Trophoblast cell (in vitro differentiated cells and primary cell): ENCODE measurements around the gene CCDC183.
A peak's percentile ranks its signal among the peaks of the same experiment; 100 is the strongest.
"Not testable (repeated sequence)": the region's sequence is repeated elsewhere in the genome, so short reads cannot be mapped to it uniquely, and the experiment has no call there.

Experiments used
- DNase-seq, 2 donors: peaks; one replicate each; pipeline ENCODE4 v3.0.0-alpha.2; 2016
- H2AFZ ChIP-seq: 2 replicates; pipeline ENCODE4 v1.6.1; 2013; ENCODE audit warnings: low read length, moderate library complexity, mild to moderate bottlenecking; ENCODE audit not compliant: insufficient read depth, poor library complexity
- H2AK5ac ChIP-seq: 2 replicates; pipeline ENCODE4 v1.6.1; 2013; ENCODE audit warnings: mild to moderate bottlenecking, low read length
- H2BK120ac ChIP-seq: 2 replicates; pipeline ENCODE4 v1.6.1; 2013; ENCODE audit warnings: low read length, mild to moderate bottlenecking, moderate library complexity; ENCODE audit not compliant: insufficient read depth, poor library complexity
- H2BK12ac ChIP-seq: 2 replicates; pipeline ENCODE4 v1.6.1; 2013; ENCODE audit warnings: mild to moderate bottlenecking, low read length, moderate library complexity
- H2BK5ac ChIP-seq: 2 replicates; pipeline ENCODE4 v1.6.1; 2013; ENCODE audit warnings: low read length, low read depth, moderate library complexity, mild to moderate bottlenecking; ENCODE audit not compliant: poor library complexity
- H3K14ac ChIP-seq: 2 replicates; pipeline ENCODE4 v1.6.1; 2013; ENCODE audit warnings: mild to moderate bottlenecking, low read length
- H3K18ac ChIP-seq: 2 replicates; pipeline ENCODE4 v1.6.1; 2013; ENCODE audit warnings: mild to moderate bottlenecking, low read length
- H3K23ac ChIP-seq: 2 replicates; pipeline ENCODE4 v1.6.1; 2013; ENCODE audit warnings: low read length
- H3K27ac ChIP-seq: 2 replicates; pipeline ENCODE4 v1.5.1; 2013; ENCODE audit warnings: low read depth, mild to moderate bottlenecking, inconsistent platforms, low read length, moderate library complexity
- H3K27me3 ChIP-seq: 2 replicates; pipeline ENCODE4 v1.6.1; 2013; ENCODE audit warnings: inconsistent platforms, mild to moderate bottlenecking, low read length, moderate library complexity; ENCODE audit not compliant: insufficient read depth
- H3K36me3 ChIP-seq, 2 experiments: 1 replicate in 1 of 2; 2 replicates in 1 of 2; pipeline ENCODE4 v1.6.1; 2013; ENCODE audit warnings: low read length in 2 of 2, mild to moderate bottlenecking in 2 of 2, moderate library complexity in 1 of 2; ENCODE audit not compliant: insufficient read depth in 2 of 2, control insufficient read depth in 1 of 2
- H3K4ac ChIP-seq: 2 replicates; pipeline ENCODE4 v1.6.1; 2013; ENCODE audit warnings: low read depth, mild to moderate bottlenecking, low read length, moderate library complexity
- H3K4me1 ChIP-seq, 2 experiments: 1 replicate in 1 of 2; 2 replicates in 1 of 2; pipeline ENCODE4 v1.6.1; 2013; ENCODE audit warnings: low read length in 2 of 2, mild to moderate bottlenecking in 2 of 2, moderate library complexity in 1 of 2; ENCODE audit not compliant: insufficient read depth in 2 of 2, control insufficient read depth in 1 of 2
- H3K4me2 ChIP-seq: 2 replicates; pipeline ENCODE4 v1.6.1; 2013; ENCODE audit warnings: inconsistent platforms, mild to moderate bottlenecking, low read length, moderate library complexity
- H3K4me3 ChIP-seq: 2 replicates; pipeline ENCODE4 v1.5.1; 2013; ENCODE audit warnings: mild to moderate bottlenecking, low read depth, low read length, inconsistent platforms
- H3K79me1 ChIP-seq: one replicate; pipeline ENCODE4 v1.6.1; 2013; ENCODE audit warnings: low read length
- H3K79me2 ChIP-seq: 2 replicates; pipeline ENCODE4 v1.6.1; 2013; ENCODE audit warnings: low read length, mild to moderate bottlenecking; ENCODE audit not compliant: control insufficient read depth, insufficient read depth, poor library complexity
- H3K9ac ChIP-seq: 2 replicates; pipeline ENCODE4 v1.6.1; 2013; ENCODE audit warnings: mild to moderate bottlenecking, low read length
- H3K9me3 ChIP-seq: 2 replicates; pipeline ENCODE4 v1.6.1; 2013; ENCODE audit warnings: low read depth, mild to moderate bottlenecking, control low read depth, inconsistent platforms, low read length; ENCODE audit not compliant: insufficient read depth
- H4K12ac ChIP-seq: 2 replicates; pipeline ENCODE4 v1.6.1; 2013; ENCODE audit warnings: low read depth, mild to moderate bottlenecking, low read length, moderate library complexity
- H4K8ac ChIP-seq: 2 replicates; pipeline ENCODE4 v1.6.1; 2013; ENCODE audit warnings: low read depth, mild to moderate bottlenecking, low read length, moderate library complexity
- H4K91ac ChIP-seq: one replicate; pipeline ENCODE4 v1.6.1; 2013; ENCODE audit warnings: low read depth, mild to moderate bottlenecking, low read length, moderate library complexity
- WGBS: extraction: QIAGEN DNeasy Blood & Tissue Kit; methylation state at CpG from one replicate; pipeline ENCODE4 v1.1.7; 2013; ENCODE audit warnings: missing lambda C conversion rate; ENCODE audit not compliant: insufficient read length, insufficient coverage; ENCODE audit errors: extremely low coverage; 5-methylcytosine and 5-hydroxymethylcytosine counted together

The CCDC183 gene

GRCh38 chr9:136759001-136759400, 37.1 kb upstream of the CCDC183 start:
- no peak overlapping the region for H3K4ac ChIP-seq
- H3K79me1 ChIP-seq: peaks cover 4% of the 10 kb centered on the region
- no CpG with 5 or more reads among the region's 9 CpGs for WGBS
- H2AK5ac ChIP-seq: no peak overlapping the region
- no peak overlapping the region for H3K14ac ChIP-seq
- no peak for DNase-seq
- H3K27ac ChIP-seq: no peak overlapping the region
- no peak overlapping the region for H3K4me2 ChIP-seq
- no peak overlapping the region for H4K8ac ChIP-seq
- H3K27me3 ChIP-seq: no peaks in the 10 kb centered on the region
- H3K9me3 ChIP-seq: peaks cover 10% of the 10 kb centered on the region
- peaks cover 10 to 12% of the 10 kb centered on the region in 2 experiments for H3K4me1 ChIP-seq
- H3K9ac ChIP-seq: no peak overlapping the region
- H3K23ac ChIP-seq: no peak overlapping the region
- H4K91ac ChIP-seq: no peak overlapping the region
- H2BK12ac ChIP-seq: no peak overlapping the region
- no peak overlapping the region for H2AFZ ChIP-seq
- H3K18ac ChIP-seq: no peak overlapping the region
- H2BK5ac ChIP-seq: no peak overlapping the region
- no peak overlapping the region for H4K12ac ChIP-seq
- no peaks in the 10 kb centered on the region for H3K36me3 ChIP-seq
- H3K79me2 ChIP-seq: no peaks in the 10 kb centered on the region
- H2BK120ac ChIP-seq: no peak overlapping the region
- H3K4me3 ChIP-seq: no peak overlapping the region

GRCh38 chr9:136759436-136760325, 36.5 kb upstream of the CCDC183 start:
- H3K27me3 ChIP-seq: no peaks in the 10 kb centered on the region
- H4K12ac ChIP-seq: no peak overlapping the region
- H3K23ac ChIP-seq: no peak overlapping the region
- H3K9me3 ChIP-seq: peaks cover 12% of the 10 kb centered on the region
- no peak overlapping the region for H3K4ac ChIP-seq
- H2BK5ac ChIP-seq: no peak overlapping the region
- no peak overlapping the region for H3K27ac ChIP-seq
- H3K9ac ChIP-seq: no peak overlapping the region
- H2BK120ac ChIP-seq: no peak overlapping the region
- no peak overlapping the region for H3K14ac ChIP-seq
- no peak overlapping the region for H4K91ac ChIP-seq
- no peak overlapping the region for H3K18ac ChIP-seq
- H2AK5ac ChIP-seq: no peak overlapping the region
- H2AFZ ChIP-seq: no peak overlapping the region
- no peak overlapping the region for H3K4me2 ChIP-seq
- peak overlapping the region; percentile 12 for H3K4me3 ChIP-seq
- DNase-seq: no peak
- no CpG with 5 or more reads among the region's 27 CpGs for WGBS
- H3K36me3 ChIP-seq: no peaks in the 10 kb centered on the region
- H4K8ac ChIP-seq: no peak overlapping the region
- H3K79me2 ChIP-seq: no peaks in the 10 kb centered on the region
- H3K4me1 ChIP-seq: peaks cover 10 to 12% of the 10 kb centered on the region in 2 experiments
- no peak overlapping the region for H2BK12ac ChIP-seq
- H3K79me1 ChIP-seq: peaks cover 4% of the 10 kb centered on the region

- Histone ChIP-seq H2BK5ac (no peak overlapping the region), H3K23ac (no peak overlapping the region), H3K18ac (no peak overlapping the region), H4K12ac (no peak overlapping the region), H3K9ac (no peak overlapping the region), H3K79me2 (no peaks in the 10 kb centered on the region), H2AFZ (no peak overlapping the region), H3K4me2 (no peak overlapping the region), H3K27me3 (no peaks in the 10 kb centered on the region), H3K4ac (no peak overlapping the region), H3K79me1 (peaks cover 4% of the 10 kb centered on the region), H2AK5ac (no peak overlapping the region), H3K27ac (no peak overlapping the region), H4K8ac (no peak overlapping the region), H3K36me3 (no peaks in the 10 kb centered on the region), H3K9me3 (peaks cover 14% of the 10 kb centered on the region), H2BK120ac (no peak overlapping the region), H4K91ac (no peak overlapping the region), H3K14ac (no peak overlapping the region), H3K4me1 (peaks cover 10 to 12% of the 10 kb centered on the region in 2 experiments), H3K4me3 (no peak overlapping the region), H2BK12ac (no peak overlapping the region)
- WGBS: no CpG with 5 or more reads among the region's 25 CpGs
- DNase-seq: no peak
Measured at GRCh38 chr9:136760424-136760823, 35.7 kb upstream of the CCDC183 start.

GRCh38 chr9:136760834-136761544, 35.1 kb upstream of the CCDC183 start:
- H2BK5ac ChIP-seq, H3K14ac ChIP-seq, H3K79me2 ChIP-seq, H3K18ac ChIP-seq, H3K27me3 ChIP-seq, H3K9ac ChIP-seq, H3K23ac ChIP-seq, H3K4me3 ChIP-seq, H3K79me1 ChIP-seq, H3K4ac ChIP-seq, H3K27ac ChIP-seq, H2BK120ac ChIP-seq, H2BK12ac ChIP-seq, H2AK5ac ChIP-seq, H3K36me3 ChIP-seq, H4K8ac ChIP-seq, H3K4me2 ChIP-seq, H4K91ac ChIP-seq, H4K12ac ChIP-seq, H3K9me3 ChIP-seq: not testable (repeated sequence)
- peak; percentile 24 to 57 for DNase-seq
- peaks cover 10 to 12% of the 10 kb centered on the region in 2 experiments for H3K4me1 ChIP-seq
- H2AFZ ChIP-seq: peak overlapping the region; percentile 35
- WGBS: no CpG with 5 or more reads among the region's 22 CpGs
